Measurements from ENCODE around the gene RHOBTB3. TPM values are rescaled to one million over a fixed set of nuclear protein-coding genes. Genes with fewer than 3 reads are reported as not detected.

RHOBTB3 gene
- total RNA-seq, 1 donor = 23.3 TPM

DNA sequence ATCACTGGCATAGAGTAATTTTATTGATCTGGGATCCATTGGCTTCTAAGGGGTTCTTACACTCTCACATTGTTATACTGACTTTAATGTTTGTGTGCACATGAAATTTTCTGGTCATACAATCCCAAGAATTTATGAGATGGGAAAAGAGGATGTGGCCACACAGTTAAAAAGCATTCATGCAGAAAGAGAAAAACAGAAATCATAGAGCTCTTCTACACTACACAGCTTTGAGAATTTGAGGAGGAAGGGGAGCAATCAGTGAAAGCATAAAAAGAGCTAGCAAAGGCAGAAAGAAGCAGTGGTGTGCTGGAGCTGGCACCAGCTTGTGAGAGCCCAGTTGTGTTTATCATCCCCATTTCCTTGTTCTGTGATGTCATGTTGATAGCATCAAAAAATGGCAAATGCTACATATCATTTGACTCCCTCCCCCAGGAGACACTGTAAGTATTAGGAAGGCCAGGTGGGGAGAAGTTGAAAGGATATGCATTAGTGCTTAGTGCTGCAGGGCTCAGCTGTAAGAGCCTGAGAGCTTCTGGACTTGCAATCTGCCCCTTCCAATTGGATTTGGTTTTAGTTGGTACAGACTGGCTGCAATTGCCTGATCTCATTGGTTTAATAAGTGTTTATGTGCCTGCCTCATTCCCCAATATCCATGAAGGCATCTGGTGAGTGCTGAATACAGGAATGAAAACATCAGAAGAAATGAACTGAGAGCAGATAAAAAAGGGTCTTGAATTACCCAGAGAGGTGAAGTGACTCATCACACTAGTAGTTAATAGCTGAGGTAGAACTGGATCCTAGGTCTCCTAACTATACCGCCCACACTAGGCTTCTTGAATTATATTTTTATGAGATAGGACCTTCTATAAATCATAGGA, 30.9 kb downstream of the RHOBTB3 start:
- Histone ChIP-seq H3K4me1 (ENCODE audit: insufficient read depth, low read length) (peaks cover 29% of the 10 kb centered on the region), H3K27me3 (ENCODE audit: insufficient read depth, low read length) (no peaks in the 10 kb centered on the region), H3K4me3 (ENCODE audit: low read length) (no peak overlapping the region), H3K9me3 (ENCODE audit: low read depth, low read length) (no peaks in the 10 kb centered on the region)

DNA sequence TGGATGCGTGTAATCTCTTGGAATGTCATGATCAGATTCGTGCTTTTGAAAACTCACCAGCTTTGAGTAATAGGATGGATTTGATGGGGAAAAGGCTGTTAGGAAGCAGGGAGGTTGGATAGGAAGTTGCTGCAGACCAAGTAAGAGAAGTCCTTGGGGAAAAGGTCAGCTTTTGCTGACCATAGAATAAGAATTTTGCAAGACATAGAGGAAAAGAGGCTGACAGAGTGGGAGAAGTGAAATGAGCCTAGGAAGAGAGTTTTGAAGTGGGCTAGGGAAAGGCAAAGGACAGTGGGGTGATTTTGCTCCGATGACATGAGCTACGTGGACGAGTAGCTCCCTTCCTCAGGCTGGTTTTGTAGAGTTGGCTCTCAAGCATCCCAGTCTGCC, 31.5 kb downstream of the RHOBTB3 start:
- no peaks in the 10 kb centered on the region for H3K9me3 ChIP-seq (ENCODE audit: low read depth, low read length)
- H3K27me3 ChIP-seq (ENCODE audit: insufficient read depth, low read length) = no peaks in the 10 kb centered on the region
- peaks cover 29% of the 10 kb centered on the region for H3K4me1 ChIP-seq (ENCODE audit: insufficient read depth, low read length)
- H3K4me3 ChIP-seq (ENCODE audit: low read length) = no peak overlapping the region

DNA sequence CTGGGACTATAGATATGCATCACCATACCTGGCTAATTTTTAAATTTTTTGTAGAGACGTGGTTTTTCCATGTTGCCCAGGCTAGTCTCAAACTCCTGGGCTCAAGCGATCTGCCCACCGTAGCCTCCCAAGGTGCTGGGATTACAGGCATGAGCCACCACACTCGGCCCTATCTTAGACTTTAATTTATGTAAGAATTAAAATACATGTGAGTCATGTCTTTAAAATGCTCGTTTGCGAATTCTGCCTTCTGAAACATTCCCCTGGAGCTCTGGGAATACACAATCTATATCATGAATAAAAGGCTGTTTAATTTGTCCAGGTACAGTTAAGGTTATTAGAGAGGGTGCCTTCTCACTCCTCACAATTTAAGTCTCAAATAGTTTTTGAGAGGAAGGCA, 32.8 kb downstream of the RHOBTB3 start:
- H3K9me3 ChIP-seq (ENCODE audit: low read depth, low read length) = no peaks in the 10 kb centered on the region
- H3K4me3 ChIP-seq (ENCODE audit: low read length) = no peak overlapping the region
- peaks cover 23% of the 10 kb centered on the region for H3K4me1 ChIP-seq (ENCODE audit: insufficient read depth, low read length)
- no peaks in the 10 kb centered on the region for H3K27me3 ChIP-seq (ENCODE audit: insufficient read depth, low read length)

DNA sequence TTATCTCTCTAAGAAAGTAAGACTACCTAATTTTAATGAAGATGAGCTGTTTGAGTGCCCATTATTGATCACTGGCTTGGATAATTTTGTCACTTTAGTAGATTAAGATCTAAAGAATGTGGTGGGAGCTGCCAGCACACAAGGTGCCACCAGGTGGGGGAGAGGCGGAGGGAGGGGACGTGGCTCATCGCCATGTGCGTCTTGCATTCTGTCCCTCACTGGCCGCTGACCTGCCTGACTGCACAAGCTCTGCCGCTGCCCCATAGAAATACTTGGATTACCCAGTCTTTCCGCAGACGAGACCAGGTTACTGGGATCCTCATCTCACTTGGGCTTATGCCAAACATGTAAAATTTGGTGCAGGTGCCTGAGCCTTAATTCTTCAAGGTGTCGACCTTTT, 37.6 kb downstream of the RHOBTB3 start:
- Histone ChIP-seq H3K4me1 (ENCODE audit: insufficient read depth, low read length) (peaks cover 13% of the 10 kb centered on the region), H3K4me3 (ENCODE audit: low read length) (no peak overlapping the region), H3K27me3 (ENCODE audit: insufficient read depth, low read length) (no peaks in the 10 kb centered on the region), H3K9me3 (ENCODE audit: low read depth, low read length) (no peaks in the 10 kb centered on the region)

DNA sequence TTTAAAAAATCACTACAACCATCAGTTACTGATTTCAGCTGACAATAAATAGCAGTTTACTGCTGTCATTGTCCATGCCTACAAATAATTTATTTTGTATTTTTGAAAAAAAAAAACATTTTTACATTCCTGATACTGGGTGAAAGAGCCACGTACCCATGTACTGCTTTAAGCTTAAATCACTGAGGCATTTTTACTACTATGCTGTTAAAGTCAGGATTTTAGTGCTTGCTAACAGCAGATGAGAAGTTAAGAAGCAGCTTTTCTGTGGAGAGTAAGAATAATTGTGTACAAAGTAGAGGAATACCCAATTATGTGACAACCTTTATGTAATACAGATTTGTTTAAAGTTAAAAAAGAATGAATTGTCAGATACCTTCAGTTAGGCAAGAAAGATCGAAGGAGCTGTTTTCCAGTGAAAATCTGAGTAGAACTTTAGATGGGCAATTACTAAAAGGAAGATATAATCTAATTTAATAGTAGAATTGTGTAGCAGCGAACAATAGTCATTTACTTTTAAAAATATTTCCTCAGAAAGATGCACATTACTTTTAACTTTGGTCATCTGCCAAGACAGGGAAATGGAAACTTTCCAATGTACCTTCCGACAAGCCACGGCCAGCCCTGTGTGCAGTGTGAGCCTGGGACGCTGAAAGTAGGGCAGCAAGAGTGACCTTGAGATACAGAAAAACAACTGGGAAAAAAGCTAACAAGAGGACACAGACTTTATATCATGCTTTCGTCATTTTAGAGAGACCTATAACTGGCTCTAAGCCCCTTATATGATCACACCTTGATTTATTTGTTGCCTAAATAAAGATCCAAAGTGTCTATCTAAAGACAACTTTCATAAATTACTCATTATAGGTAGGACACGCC, 39.9 kb downstream of the RHOBTB3 start:
- H3K9me3 ChIP-seq (ENCODE audit: low read depth, low read length) = no peaks in the 10 kb centered on the region
- no peak overlapping the region for H3K4me3 ChIP-seq (ENCODE audit: low read length)
- no peaks in the 10 kb centered on the region for H3K27me3 ChIP-seq (ENCODE audit: insufficient read depth, low read length)
- H3K4me1 ChIP-seq (ENCODE audit: insufficient read depth, low read length) = peaks cover 14% of the 10 kb centered on the region

DNA sequence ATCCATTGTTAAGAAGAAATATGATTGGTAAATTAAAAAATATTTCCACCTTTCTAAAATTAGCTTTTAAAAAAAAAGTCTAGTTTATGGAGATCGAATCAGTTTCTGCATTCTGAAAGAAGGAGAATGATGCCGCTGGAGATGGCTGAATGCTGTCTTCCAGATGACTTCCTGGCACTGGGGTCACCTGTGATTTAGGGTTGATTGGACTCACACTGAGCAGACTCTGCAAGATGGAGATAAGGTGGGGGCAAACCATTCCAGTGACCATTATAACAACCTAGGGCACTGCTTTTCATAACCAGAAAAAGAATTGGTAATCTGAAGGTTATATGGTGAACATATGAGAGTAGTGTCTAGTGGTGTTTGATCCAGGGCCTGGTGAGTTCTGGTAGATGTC, 40.8 kb downstream of the RHOBTB3 start:
- Histone ChIP-seq H3K4me3 (ENCODE audit: low read length) (no peak overlapping the region), H3K4me1 (ENCODE audit: insufficient read depth, low read length) (peaks cover 14% of the 10 kb centered on the region), H3K9me3 (ENCODE audit: low read depth, low read length) (no peaks in the 10 kb centered on the region), H3K27me3 (ENCODE audit: insufficient read depth, low read length) (no peaks in the 10 kb centered on the region)

DNA sequence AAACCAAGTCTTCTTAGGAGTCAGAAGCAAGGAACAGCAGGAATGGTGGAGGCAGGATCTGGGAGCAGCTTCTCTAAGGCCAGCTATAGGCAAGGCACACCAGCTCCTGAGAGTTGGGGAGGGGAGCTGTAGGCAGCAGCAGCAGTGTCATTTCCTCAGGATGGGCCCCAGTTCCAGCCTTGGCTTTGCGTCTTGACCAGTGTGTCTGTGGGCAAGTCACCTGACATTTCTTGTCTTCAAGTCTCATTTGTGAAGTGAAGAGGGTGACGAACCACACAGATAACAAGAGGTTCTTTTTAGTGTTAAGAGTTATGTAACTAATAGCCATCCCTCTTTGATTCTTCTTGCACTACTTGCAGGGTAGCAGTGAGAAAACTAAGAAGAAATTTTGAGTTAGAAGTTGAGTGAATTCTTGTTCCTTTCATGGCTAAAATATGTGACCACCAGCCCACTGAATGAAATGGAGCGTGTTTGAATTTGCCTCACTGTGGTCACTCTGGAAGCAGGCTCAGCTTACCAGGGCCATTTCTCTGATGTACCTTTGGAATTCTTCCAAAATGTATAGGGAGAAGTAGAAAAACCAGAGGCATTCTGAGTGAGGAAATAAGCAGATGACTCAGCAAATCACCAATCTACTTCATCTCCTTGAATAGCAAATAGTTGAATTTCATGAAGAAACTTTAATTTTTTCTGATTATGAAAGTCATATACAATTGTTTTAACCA, 42.4 kb downstream of the RHOBTB3 start:
- H3K4me3 ChIP-seq (ENCODE audit: low read length) = no peak overlapping the region

DNA sequence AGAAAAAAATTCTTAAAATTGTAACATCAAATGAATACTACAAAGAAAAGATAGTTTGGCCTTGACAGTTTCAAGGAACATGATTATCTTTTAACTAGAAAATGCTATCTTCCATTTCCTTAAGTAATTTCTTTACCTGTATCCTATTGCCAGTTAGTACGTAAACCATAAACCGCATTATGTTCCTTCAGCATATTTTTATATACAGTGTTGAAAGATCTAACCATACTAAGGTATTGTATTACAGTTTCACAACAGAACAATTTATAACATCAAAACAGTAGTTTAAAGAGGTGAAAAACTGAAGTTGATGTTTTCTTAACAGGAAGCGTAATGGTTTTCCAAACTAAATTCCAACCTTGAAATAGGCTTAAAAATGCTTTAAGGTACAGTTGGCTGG, 46.3 kb downstream of the RHOBTB3 start:
- H3K9me3 ChIP-seq (ENCODE audit: low read depth, low read length) = no peaks in the 10 kb centered on the region
- no peaks in the 10 kb centered on the region for H3K27me3 ChIP-seq (ENCODE audit: insufficient read depth, low read length)
- no peak overlapping the region for H3K4me3 ChIP-seq (ENCODE audit: low read length)
- H3K4me1 ChIP-seq (ENCODE audit: insufficient read depth, low read length) = peaks cover 43% of the 10 kb centered on the region

More for the DNA sequence above, 42.4 kb downstream of the RHOBTB3 start:
- Histone ChIP-seq H3K27me3 (ENCODE audit: insufficient read depth, low read length) (no peaks in the 10 kb centered on the region), H3K9me3 (ENCODE audit: low read depth, low read length) (no peaks in the 10 kb centered on the region), H3K4me1 (ENCODE audit: insufficient read depth, low read length) (peaks cover 14% of the 10 kb centered on the region)

DNA sequence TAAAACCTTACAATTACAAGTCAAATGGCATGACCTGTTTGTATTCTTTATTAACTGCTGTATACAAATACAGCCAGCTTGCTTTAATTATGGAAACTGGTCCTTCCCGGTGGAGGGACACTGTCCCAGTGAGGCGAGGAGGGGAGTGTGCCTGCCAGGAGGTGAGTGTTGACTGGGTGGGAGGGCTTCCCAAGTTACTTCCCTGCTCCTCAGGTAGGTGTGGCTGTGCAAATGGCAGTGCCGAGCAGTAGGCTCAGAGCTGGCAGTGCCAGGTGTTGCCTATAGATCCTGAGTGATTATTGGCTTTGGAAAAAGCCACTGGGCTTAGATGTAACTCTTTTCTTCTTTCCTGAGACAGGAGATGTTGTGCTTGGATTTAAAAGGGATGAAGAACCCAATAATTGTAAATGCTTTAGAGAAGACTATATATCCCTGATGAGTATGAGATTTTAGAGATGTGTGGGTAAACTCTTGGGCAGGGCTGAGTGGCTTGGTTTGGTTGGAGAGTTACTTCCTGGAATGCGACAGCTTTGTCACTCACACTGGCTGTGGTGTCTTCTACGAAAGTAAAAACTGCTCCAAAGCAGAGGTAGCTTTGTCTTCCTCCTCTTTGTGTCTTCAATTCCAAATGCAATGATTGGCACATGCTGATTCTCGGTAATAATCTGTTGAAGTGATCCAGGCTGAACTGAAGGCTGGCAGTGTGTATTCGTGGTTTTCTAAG, 47.7 kb downstream of the RHOBTB3 start:
- H3K27me3 ChIP-seq (ENCODE audit: insufficient read depth, low read length) = no peaks in the 10 kb centered on the region
- no peak overlapping the region for H3K4me3 ChIP-seq (ENCODE audit: low read length)
- H3K9me3 ChIP-seq (ENCODE audit: low read depth, low read length) = no peaks in the 10 kb centered on the region
- H3K4me1 ChIP-seq (ENCODE audit: insufficient read depth, low read length) = peaks cover 29% of the 10 kb centered on the region

DNA sequence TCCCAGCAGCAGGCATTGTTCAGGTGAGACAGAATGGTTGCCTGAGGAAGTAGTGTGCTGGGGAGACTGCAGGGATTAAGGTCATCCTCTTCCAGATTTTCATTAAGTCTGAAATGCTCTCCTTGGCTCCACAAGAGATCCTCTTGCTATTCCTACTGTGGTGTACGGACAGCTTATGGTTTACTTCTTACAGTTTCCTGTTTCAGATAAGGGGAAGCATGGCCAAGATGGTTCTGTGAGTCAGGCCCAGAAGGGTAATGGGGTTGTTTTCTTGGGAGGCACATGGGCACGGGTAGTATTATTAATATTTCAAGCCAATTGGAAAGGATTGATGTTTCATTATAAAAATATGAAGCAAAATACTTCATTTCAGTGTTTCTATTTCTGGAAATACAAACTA, 48.5 kb downstream of the RHOBTB3 start:
- H3K9me3 ChIP-seq (ENCODE audit: low read depth, low read length) = no peaks in the 10 kb centered on the region
- peaks cover 29% of the 10 kb centered on the region for H3K4me1 ChIP-seq (ENCODE audit: insufficient read depth, low read length)
- H3K27me3 ChIP-seq (ENCODE audit: insufficient read depth, low read length) = no peaks in the 10 kb centered on the region
- H3K4me3 ChIP-seq (ENCODE audit: low read length) = no peak overlapping the region

DNA sequence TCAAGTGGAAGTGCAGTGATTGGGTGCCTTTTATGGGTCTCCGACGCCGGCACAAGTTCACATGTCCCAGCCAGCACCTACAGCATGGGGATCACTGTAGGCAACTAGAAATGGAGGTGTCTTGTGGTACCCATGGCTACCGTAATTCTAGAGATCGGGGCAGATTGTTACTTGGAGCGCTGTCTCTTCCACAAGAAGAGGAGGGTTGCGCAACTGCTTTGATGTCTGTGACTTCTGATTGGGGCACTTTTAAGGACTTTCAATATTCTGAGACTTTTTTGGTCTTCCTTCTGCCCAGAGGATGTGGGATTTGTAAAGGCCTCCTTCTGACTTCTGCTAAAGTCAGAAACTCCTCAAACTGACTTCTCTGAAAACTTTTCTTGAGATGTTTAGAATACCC, 49.5 kb downstream of the RHOBTB3 start:
- Histone ChIP-seq H3K4me3 (ENCODE audit: low read length) (no peak overlapping the region), H3K27me3 (ENCODE audit: insufficient read depth, low read length) (no peaks in the 10 kb centered on the region), H3K4me1 (ENCODE audit: insufficient read depth, low read length) (peaks cover 29% of the 10 kb centered on the region), H3K9me3 (ENCODE audit: low read depth, low read length) (no peaks in the 10 kb centered on the region)

DNA sequence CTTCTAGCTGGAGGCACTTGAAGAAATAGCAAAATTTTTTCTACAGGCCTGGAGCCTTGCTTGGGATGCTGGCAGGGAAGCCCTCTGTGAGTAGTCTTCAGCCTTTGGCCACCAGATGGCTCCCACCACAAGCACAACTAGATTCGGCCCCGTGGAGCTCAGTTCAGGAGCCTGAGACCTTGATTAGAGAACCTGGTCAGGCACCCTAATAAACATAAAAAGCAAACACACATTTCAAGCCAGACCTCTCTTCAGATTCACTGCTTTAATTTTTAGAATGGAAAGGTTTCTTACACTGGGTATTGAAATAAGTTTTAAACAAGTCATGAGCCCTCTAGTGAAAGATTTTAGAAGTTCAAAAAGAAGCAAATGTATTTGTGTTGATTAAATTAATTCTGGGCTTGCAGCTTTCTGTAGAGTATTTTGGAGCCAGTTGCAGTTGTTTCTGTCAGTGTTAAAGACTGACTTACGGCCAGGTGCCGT, 50.0 kb downstream of the RHOBTB3 start:
- H3K27me3 ChIP-seq (ENCODE audit: insufficient read depth, low read length) = no peaks in the 10 kb centered on the region
- no peaks in the 10 kb centered on the region for H3K9me3 ChIP-seq (ENCODE audit: low read depth, low read length)
- H3K4me1 ChIP-seq (ENCODE audit: insufficient read depth, low read length) = peaks cover 29% of the 10 kb centered on the region
- H3K4me3 ChIP-seq (ENCODE audit: low read length) = no peak overlapping the region

DNA sequence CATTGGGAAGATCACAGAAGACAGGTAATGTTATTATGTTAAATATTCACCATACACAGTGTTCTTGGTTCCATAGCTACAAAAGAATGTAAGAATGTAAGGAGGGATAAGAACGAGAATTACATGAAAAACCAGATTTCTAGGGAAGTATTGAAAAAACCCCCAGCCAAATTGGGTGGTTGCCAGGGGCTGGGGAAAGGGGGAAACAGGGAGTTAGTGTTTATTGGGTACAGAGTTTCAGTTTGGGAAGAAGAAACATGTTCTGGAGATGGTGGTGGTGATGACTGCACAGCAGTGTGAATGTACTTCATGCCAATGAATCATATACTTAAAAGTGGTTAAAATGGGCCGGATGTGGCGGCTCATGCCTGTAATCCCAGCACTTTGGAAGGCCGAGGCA, 51.0 kb downstream of the RHOBTB3 start:
- Histone ChIP-seq H3K27me3 (ENCODE audit: insufficient read depth, low read length) (no peaks in the 10 kb centered on the region), H3K9me3 (ENCODE audit: low read depth, low read length) (no peaks in the 10 kb centered on the region), H3K4me3 (ENCODE audit: low read length) (no peak overlapping the region), H3K4me1 (ENCODE audit: insufficient read depth, low read length) (peaks cover 29% of the 10 kb centered on the region)

DNA sequence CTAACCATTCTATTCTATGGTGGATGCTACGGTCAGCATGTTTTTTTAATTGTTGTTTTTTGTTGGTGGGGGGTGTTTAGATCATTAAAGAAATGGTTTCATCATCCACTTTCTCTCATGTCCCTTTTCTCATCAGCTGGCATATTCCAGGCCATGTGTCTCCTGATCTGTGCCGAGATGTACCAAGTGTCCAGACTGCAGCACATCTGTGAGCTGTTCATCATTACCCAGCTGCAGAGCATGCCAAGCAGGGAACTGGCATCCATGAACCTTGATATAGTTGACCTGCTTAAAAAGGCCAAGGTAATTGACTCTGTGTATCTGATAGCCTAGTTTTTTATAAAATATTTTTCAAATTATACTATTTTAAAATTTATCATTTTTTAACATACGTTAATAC, 52.5 kb downstream of the RHOBTB3 start:
- no peaks in the 10 kb centered on the region for H3K9me3 ChIP-seq (ENCODE audit: low read depth, low read length)
- H3K4me1 ChIP-seq (ENCODE audit: insufficient read depth, low read length) = peaks cover 28% of the 10 kb centered on the region
- no peaks in the 10 kb centered on the region for H3K27me3 ChIP-seq (ENCODE audit: insufficient read depth, low read length)
- H3K4me3 ChIP-seq (ENCODE audit: low read length) = no peak overlapping the region

Data from mononuclear cell (primary cell).